ENCODE measurements around the gene ELP1. TPM values are rescaled to one million over a fixed set of nuclear protein-coding genes. Genes with fewer than 3 reads are reported as not detected.
"Not testable (repeated sequence)": the region's sequence is repeated elsewhere in the genome, so short reads cannot be mapped to it uniquely, and the experiment has no call there.

Gene ELP1
- polyA plus RNA-seq, 1 donor from 2014 or later: 14.4 TPM

DNA sequence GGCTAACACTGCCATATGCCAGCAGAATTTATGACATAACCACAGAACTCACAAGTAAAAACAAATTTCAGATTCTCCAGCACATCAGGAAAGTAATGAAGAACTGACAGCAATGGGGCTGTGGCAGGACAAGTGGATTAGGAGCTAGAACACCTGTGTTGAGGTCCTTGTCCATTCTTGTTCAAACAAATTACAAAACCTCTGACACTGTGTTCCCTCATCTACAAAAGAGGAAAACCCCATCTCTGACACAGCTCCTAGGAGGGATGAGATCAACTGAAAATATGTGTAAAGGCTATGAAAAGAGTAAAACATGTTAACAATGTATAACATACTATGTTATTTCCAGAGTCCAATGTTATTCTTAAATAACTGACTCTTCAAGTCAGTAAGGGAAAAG is 23.5 kb downstream of the ELP1 start:
- H3K36me3 Mint-ChIP-seq: peaks cover 18% of the 10 kb centered on the region
- no peaks in the 10 kb centered on the region for H3K9me3 Mint-ChIP-seq
- no peak overlapping the region for H3K27ac Mint-ChIP-seq
- H3K27me3 Mint-ChIP-seq: no peaks in the 10 kb centered on the region
- H3K4me1 Mint-ChIP-seq: peaks cover 0 to 5% (median 0%) of the 10 kb centered on the region in 3 donors
- no peak overlapping the region for H3K4me3 Mint-ChIP-seq

DNA sequence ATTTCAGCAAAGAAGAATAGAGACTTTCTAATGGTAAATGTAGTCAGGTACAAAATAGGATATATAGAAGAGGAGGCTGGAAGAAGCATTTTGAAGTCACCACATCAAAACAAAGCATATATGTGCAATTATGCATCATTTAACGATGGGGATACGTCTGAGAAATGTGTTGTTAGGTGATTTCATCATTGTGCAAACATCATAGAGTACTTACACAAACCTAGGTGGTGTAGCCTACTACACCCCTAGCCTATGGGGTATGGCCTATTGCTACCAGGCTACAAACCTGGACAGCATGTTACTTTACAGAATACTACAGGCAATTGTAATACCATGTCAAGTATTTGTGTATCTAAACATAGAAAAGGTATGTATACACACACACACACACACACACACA is 28.4 kb downstream of the ELP1 start:
- Mint-ChIP-seq H3K27me3 (no peaks in the 10 kb centered on the region), H3K4me1 (peaks cover 0 to 2% (median 0%) of the 10 kb centered on the region in 3 donors), H3K36me3 (peaks cover 19% of the 10 kb centered on the region), H3K27ac (no peak overlapping the region), H3K4me3 (no peak overlapping the region), H3K9me3 (no peaks in the 10 kb centered on the region)

DNA sequence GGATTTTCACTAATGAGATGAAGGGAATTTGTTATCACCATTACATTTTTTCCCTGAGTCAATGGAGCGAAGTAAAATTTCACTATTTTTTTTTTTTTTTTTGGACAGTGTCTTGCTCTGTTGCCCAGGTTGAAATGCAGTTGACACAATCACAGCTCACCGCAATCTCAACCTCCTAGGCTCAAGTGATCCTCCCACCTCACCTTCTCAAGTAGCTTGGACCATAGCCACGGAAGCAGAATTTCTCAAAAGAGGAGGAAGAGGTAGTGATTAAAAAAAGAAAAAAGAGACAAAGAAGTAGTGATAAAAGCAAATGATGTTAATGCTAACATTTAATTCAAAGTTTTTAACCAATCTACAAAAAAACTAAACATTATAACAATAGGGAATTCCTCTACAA is 29.8 kb downstream of the ELP1 start:
- Mint-ChIP-seq H3K4me1 (peaks cover 0 to 2% (median 0%) of the 10 kb centered on the region in 3 donors), H3K36me3 (peaks cover 22% of the 10 kb centered on the region), H3K27ac (no peak overlapping the region), H3K4me3 (no peak overlapping the region), H3K9me3 (no peaks in the 10 kb centered on the region), H3K27me3 (no peaks in the 10 kb centered on the region)

DNA sequence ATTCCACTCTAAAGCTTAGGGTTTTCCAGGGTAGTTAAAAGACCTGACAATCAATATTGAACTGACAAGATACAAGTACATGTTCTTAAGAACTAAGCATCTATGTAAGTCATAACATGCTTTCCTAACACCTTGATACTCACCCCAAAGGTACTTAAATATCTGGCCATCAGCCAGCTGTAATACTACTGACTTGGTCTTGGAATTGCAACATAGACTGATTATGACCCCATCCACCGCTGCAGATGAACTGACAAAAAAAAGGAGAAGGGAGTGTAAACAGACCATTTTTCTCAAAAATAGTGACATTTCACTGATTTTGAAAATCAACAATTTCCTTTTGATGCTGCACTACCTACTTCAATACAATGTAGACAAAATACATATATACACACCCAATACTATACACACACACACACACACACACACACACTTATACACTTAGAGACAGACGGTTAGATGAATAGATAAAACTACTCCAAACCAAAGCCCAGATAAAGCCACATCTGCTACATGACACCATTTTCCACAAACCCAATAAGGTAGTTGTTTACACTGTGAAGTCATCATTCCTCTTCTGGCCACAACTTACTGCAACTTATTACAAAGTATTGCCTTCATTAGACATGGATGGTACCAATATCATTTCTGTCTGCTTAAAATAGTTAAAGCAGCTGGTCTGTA is 30.4 kb downstream of the ELP1 start:
- no peak overlapping the region for H3K27ac Mint-ChIP-seq
- peaks cover 0 to 2% (median 0%) of the 10 kb centered on the region in 3 donors for H3K4me1 Mint-ChIP-seq
- no peaks in the 10 kb centered on the region for H3K27me3 Mint-ChIP-seq
- H3K4me3 Mint-ChIP-seq: no peak overlapping the region
- peaks cover 22% of the 10 kb centered on the region for H3K36me3 Mint-ChIP-seq
- H3K9me3 Mint-ChIP-seq: no peaks in the 10 kb centered on the region

DNA sequence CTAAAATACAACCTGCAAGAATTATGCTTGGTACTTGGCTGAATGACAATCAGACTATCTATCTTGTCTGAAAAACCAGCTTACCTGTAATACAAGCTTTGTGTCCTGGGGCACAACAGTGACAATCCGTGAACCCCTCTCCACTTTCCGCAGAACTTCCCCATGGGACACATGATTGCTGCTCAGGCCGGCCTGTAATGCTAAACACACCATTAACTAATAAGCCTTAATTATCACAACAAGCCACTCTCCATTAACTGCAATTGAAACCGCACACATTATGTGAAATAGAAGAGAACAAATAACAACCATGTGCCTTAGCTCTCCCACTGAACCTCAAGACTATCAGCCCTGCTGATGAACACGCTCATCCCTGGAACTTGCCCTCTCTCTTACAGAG is 33.7 kb downstream of the ELP1 start:
- H3K27ac Mint-ChIP-seq: peak overlapping the region in 1 of 3 donors; percentile 73

DNA sequence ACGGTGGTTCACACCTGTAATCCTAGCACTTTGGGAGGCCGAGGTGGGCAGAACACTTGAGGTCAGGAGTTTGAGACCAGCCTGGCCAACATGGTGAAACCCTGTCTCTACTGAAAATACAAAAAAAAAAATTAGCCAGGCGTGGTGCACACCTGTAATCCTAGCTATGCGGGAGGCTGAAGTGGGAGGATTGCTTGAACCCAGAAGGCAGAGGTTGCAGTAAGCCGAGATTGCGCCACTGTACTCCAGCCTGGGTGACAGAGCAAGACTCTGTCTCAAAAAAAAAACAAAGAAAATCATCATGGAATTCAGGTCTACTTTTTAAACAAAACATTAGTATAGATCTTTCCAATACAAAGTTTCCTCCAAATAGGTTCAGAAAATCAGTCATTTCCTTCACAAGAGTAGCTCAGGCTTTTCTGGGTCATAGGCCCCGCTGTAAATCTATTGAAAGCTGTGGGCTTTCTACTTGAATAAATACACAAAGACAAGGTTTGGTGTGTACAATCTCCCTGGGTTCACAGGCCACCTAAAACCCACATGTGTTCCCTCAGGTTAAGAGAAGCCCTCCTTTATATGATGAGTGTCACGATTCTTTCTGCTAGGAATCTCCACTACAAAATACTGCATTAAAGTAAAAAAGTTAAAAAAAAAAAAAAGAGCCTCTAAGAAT is 34.8 kb downstream of the ELP1 start:
- not testable (repeated sequence) for H3K9me3 Mint-ChIP-seq, H3K27me3 Mint-ChIP-seq, H3K4me3 Mint-ChIP-seq, H3K4me1 Mint-ChIP-seq, H3K27ac Mint-ChIP-seq
- H3K36me3 Mint-ChIP-seq: peaks cover 26% of the 10 kb centered on the region

More for the DNA sequence above, 33.7 kb downstream of the ELP1 start:
- Mint-ChIP-seq H3K36me3 (peaks cover 26% of the 10 kb centered on the region), H3K9me3 (no peaks in the 10 kb centered on the region), H3K4me3 (no peak overlapping the region), H3K4me1 (no peaks in the 10 kb centered on the region), H3K27me3 (no peaks in the 10 kb centered on the region)

DNA sequence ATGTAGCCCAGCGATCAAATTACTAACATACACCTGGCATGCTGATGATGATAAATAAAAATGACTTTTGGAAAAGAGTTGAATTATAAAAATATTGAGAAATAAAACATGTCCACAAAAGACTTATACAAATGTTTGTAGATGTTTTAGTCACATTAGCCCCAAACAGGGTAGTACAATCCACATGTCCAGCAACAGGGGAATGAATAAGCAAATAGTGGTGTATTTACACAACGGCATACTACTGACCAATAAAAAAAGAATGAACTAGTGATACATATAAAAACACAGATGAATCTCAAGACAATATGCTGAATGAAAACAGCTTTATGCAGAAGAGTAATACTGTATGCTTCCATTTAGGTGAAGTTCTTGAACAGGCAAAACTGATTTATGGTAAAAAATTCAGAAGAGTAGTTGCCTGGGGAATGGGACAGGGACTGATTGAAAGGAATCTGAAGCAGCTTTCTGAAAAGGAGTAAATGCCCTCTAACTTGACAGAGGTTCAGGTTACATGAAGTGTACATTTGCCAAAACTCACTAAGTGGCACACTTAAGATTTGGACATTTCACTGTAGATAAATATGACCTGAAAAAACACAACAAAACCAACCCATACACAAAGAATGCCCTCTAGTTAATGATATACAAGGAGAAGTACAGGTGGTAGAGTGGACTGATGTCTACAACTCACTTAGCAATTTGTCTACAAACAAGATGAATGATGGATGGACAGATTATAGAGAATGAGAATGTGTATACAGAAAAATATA is 36.4 kb downstream of the ELP1 start:
- no peaks in the 10 kb centered on the region for H3K4me1 Mint-ChIP-seq
- H3K36me3 Mint-ChIP-seq: peaks cover 28% of the 10 kb centered on the region
- H3K9me3 Mint-ChIP-seq: no peaks in the 10 kb centered on the region
- no peak overlapping the region for H3K27ac Mint-ChIP-seq
- no peaks in the 10 kb centered on the region for H3K27me3 Mint-ChIP-seq
- H3K4me3 Mint-ChIP-seq: no peak overlapping the region

DNA sequence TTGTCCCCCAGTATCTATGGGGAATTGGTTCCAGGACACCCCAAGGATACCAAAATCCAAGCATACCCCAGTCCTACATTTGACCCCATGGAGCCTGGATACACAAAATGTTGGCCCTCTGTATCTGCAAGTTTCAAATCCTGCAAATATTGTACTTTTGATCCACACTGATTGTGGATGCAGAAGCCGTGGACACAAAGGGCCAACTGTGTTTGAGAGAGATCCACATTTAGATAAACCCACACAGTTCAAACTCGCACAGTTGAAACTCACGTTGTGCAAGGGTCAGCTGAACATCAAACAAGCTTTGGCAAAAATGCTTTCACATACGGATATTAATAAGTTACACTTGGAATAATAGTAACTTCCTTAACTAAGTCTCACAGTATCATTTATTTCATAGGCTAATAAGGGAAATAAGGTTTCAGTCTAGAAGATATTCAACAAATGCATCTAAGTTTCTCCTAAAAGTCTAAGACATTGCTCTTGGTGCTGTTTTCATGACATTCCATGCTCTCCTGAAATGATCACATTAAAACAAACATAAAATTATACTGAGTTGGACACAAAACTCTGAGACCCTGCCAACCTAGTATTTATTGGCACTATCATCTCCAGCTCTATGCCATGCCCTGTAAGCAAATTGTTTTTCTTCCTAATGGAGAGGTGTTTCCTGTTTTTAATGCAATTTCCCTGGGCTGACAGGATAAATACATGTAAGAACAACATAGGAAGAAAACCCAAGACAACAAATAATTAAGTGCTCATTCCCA is 39.5 kb downstream of the ELP1 start:
- Mint-ChIP-seq H3K27ac (no peak overlapping the region), H3K27me3 (no peaks in the 10 kb centered on the region), H3K4me1 (no peaks in the 10 kb centered on the region), H3K36me3 (peaks cover 27% of the 10 kb centered on the region), H3K4me3 (no peak overlapping the region), H3K9me3 (no peaks in the 10 kb centered on the region)

DNA sequence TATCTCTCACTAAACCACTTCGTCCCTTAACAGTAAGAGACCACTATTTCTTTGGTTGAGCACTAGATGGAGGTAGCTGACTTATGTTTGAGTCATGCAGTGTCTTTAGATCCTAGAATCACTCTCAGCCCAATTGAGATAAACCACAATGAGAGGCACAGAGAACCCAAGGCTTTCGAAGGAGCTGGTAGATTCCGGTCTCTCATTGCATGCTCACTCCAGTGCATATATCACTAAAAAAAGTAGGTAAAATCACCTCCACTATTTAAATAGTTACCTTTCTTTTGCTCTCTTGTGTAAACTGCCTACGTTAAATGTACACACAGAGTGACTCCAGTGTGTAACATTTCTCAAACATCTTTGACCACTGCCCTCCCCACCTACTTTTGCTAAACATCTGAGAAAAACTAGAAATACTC is 44.3 kb downstream of the ELP1 start:
- Mint-ChIP-seq H3K4me1 (peaks cover 0 to 2% (median 0%) of the 10 kb centered on the region in 3 donors), H3K27ac (no peak overlapping the region), H3K36me3 (peaks cover 15% of the 10 kb centered on the region), H3K9me3 (no peaks in the 10 kb centered on the region), H3K4me3 (no peak overlapping the region), H3K27me3 (no peaks in the 10 kb centered on the region)

DNA sequence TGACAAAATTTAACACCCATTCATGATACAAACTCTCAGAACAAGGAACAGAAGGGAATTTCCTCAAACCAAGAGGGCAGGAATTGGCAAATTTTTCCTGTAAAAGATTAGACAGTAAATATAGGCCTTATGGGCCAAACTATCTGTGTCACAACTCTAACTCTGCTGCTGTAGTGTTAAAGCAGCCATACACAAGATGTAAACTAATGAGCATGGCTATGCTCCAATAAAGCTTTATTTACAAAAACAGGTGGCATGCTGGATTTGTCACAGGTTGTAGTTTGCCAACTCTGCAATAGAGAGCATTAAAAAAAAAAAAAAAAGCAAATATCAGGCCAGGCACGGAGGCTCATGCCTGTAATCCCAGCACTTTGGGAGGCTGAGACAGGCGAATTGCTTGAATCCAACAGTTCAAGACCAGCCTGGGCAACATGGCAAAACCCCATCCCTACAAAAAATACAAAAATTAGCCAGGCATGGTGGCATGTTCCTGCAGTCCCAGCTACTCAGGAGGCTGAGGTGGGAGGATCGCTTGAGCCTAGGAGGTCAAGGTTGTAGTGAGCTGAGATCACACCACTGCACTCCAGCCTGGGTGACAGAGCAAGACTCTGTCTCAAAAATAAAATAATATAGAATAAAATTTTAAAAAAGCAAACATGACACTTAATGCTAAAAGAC is 47.2 kb downstream of the ELP1 start:
- not testable (repeated sequence) for H3K27ac Mint-ChIP-seq, H3K27me3 Mint-ChIP-seq, H3K4me3 Mint-ChIP-seq, H3K9me3 Mint-ChIP-seq, H3K4me1 Mint-ChIP-seq
- peaks cover 13% of the 10 kb centered on the region for H3K36me3 Mint-ChIP-seq

DNA sequence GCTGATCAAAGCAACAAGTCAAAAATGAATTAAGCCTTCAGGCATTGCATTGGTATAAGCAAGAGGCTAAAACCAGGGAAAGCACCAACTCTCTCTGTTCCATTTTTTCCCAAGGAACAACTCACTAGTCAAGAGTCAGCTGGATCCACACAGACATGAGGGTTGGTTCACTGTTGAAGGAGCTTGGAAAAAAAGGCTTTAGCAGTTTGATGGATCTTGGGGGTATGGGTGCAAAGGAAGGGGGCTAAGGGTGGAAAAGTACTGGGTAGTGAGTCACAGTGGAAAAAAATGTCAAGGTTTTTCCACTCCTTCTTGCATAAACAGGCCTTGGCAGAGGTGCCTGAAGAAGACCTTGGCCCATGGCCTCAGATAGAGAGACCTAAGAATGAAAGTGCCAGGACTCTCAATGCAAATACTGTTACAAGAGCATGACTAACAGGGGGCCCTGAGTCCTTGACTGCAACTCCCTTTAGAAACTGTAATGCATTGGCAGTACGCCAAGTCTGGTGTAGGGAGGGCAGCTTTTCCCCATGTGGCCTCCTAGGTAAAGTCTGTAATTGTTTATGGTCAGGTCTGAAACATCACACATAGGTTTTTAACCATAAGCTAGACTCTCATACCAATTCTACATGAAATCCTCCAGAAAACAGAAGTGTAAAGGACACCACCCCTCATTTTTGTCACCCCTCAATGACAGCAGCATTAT is 48.1 kb downstream of the ELP1 start:
- H3K4me1 Mint-ChIP-seq: peaks cover 0 to 2% (median 0%) of the 10 kb centered on the region in 3 donors
- no peak overlapping the region for H3K4me3 Mint-ChIP-seq
- no peak overlapping the region for H3K27ac Mint-ChIP-seq
- H3K36me3 Mint-ChIP-seq: peaks cover 13% of the 10 kb centered on the region
- no peaks in the 10 kb centered on the region for H3K27me3 Mint-ChIP-seq
- H3K9me3 Mint-ChIP-seq: no peaks in the 10 kb centered on the region

DNA sequence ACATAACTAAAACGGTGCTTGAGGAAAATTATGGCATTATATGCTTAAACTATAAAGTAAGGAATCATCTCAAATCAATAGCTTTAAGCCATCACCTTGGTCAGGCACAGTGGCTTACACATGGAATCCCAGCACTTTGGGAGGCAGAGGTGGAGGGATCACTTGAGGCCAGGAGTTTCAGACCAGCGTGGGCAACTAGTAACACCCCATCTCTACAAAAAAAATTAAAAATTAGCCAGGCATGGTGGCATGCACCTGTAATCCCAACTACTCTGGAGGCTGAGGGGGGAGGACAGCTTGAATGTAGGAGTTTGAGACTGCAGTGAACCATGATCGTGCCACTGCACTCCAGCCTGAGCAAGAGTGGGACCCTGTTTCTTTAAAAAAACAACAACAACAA is 49.2 kb downstream of the ELP1 start:
- Mint-ChIP-seq H3K4me1 (peaks cover 0 to 2% (median 0%) of the 10 kb centered on the region in 3 donors), H3K9me3 (no peaks in the 10 kb centered on the region), H3K36me3 (peaks cover 8% of the 10 kb centered on the region), H3K4me3 (no peak overlapping the region), H3K27ac (no peak overlapping the region), H3K27me3 (no peaks in the 10 kb centered on the region)

DNA sequence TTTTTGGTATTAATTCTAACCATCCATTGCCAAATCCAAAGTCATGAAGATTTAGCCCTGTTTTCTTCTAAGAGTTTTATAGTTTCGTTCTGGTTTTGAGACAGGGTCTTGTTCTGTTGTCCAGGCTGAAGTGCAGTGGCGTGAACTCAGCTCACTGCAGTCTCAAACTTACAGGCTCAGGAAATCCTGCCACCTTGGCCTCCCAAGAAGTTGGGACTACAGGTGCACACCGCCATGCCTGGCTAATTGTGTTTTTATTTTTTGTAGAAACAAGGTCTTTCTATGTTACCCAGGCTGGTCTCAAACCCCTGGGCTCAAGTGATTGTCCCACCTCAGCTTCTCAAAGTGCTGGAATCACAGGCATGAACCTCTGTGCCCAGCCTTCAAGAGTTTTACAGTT is 50.8 kb downstream of the ELP1 start:
- Mint-ChIP-seq H3K4me3 (no peak overlapping the region), H3K4me1 (peaks cover 0 to 2% (median 0%) of the 10 kb centered on the region in 3 donors), H3K9me3 (no peaks in the 10 kb centered on the region), H3K27me3 (no peaks in the 10 kb centered on the region), H3K36me3 (peaks cover 13% of the 10 kb centered on the region), H3K27ac (no peak overlapping the region)

All from IgD-negative memory B cell (primary cell).